Midbrain (tissue), 1 donor: ENCODE measurements around the gene DOHH.
"Not testable (repeated sequence)": the region's sequence is repeated elsewhere in the genome, so short reads cannot be mapped to it uniquely, and the experiment has no call there.

Experiments
- DNase-seq: peaks from one replicate; lab custom pipeline; 2025; lab: John Stamatoyannopoulos, UW

Gene DOHH

DNA sequence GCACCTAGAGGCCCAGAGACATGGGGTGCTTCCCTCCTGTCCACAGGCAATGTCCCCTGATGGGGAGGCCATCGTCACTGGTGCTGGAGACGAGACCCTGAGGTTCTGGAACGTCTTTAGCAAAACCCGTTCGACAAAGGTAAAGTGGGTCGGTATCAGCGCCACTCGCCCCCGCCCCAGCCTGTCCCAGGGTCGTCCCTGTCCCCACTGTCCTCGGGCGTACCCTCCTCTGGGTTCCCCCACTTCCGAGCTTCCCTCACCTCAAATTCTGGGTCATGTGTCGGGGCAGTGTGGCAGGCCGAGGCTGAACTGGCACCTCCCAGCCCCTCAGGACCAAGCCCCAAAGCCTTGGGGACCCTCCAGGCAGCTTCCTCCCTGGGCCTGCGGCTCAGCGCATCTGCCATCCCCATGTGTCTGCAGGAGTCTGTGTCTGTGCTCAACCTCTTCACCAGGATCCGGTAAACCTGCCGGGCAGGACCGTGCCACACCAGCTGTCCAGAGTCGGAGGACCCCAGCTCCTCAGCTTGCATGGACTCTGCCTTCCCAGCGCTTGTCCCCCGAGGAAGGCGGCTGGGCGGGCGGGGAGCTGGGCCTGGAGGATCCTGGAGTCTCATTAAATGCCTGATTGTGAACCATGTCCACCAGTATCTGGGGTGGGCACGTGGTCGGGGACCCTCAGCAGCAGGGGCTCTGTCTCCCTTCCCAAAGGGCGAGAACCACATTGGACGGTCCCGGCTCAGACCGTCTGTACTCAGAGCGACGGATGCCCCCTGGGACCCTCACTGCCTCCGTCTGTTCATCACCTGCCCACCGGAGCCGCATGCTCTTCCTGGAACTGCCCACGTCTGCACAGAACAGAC lies 34.1 kb upstream of the DOHH start:
- DNase-seq: no peak

DNA sequence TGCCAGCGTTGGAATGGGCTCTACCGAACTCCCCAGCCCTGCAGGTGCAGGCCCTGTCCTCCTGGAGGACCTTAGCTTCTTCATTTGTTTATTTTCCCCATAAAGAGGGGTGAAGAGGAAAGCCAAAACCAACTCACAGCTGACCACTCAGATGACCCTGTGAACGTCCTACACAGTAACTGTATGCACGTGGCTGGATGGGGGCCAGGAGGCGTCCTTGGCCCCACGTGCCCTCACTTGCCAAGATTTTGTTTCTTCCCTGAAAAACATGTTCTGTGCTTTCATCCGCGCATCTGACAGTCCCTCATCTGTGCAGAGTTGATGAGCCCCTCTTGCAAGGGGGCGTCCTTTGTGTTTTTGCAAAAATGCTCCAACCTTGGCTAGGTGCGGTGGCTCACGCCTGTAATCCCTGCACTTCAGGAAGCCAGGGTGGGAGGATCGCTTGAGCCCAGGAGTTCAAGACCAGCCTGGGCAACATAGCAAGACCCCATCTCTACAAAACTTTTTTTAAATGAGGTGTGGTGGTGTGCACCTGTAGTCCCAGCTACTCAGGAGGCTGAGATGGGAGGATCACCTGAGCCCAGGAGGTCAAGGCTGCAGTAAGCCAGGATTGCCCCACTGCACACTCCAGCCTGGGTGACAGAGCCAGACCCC lies 33.2 kb upstream of the DOHH start:
- DNase-seq: no peak

DNA sequence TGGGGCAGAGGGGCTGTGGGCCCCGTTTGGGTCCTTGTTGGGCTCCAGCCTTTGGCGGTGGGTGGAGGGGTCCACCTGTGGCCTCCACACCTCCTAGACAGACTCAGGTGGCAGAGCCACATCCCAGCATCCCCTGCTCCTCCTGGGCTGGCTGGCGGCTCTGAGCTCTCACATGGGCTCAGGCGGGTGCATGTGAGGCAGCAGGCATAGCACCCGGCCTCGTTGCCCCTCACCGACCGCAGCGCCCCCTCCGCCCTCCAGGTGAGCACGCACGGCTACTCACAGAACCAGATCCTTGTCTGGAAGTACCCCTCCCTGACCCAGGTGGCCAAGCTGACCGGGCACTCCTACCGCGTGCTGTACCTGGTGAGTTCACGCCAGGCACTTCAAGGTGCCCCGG lies 32.6 kb upstream of the DOHH start:
- DNase-seq: no peak

DNA sequence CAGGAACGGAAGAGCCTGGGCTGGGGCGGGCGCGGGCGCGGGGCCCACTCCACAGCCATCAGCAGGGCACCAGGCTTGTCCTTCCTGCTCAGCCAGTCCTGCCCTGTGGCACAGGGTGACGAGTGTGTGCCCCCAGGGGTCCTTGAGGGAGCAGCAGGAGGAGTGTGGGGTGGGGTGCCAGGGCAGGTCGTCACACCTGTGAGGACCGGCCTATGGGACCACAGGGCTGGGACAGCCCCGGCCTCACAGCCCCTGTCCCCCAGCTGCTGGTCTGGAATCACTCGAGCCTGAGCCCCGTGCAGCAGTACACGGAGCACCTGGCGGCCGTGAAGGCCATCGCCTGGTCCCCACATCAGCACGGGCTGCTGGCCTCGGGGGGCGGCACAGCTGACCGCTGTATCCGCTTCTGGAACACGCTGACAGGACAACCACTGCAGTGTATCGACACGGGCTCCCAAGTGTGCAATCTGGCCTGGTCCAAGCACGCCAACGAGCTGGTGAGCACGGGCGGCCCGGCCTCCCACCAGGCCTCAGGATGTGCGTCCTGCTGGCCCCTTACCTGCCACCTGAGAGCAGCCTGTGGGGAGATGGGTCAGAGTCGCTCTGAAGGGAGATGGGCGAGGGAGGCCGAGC lies 31.8 kb upstream of the DOHH start:
- DNase-seq: no peak

DNA sequence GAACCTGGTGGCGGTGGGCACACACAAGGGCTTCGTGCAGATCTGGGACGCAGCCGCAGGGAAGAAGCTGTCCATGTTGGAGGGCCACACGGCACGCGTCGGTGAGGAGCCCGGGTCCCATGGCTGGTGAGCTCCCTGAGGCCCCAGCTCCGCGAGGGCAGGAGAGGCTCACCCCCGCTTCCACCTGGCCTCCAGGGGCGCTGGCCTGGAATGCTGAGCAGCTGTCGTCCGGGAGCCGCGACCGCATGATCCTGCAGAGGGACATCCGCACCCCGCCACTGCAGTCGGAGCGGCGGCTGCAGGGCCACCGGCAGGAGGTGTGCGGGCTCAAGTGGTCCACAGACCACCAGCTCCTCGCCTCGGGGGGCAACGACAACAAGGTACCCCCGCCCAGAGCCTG lies 31.2 kb upstream of the DOHH start:
- no peak for DNase-seq

DNA sequence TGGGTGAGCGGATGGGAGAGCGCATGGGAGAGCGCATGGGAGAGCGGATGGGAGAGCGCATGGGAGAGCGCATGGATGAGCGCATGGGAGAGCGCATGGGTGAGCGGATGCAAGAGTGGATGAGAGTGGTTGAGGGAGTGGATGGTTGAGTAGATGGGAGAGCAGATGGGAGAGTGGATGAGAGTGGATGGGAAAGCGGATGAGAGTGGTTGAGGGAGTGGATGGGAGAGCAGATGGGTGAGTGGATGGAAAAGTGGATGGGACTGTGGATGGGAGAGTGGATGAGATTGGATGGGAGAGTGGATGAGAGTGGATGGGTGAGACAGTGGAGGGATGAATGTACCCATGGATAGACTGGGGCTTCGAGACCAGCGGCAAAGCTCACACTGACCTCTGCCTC lies 29.9 kb upstream of the DOHH start:
- DNase-seq: no peak

DNA sequence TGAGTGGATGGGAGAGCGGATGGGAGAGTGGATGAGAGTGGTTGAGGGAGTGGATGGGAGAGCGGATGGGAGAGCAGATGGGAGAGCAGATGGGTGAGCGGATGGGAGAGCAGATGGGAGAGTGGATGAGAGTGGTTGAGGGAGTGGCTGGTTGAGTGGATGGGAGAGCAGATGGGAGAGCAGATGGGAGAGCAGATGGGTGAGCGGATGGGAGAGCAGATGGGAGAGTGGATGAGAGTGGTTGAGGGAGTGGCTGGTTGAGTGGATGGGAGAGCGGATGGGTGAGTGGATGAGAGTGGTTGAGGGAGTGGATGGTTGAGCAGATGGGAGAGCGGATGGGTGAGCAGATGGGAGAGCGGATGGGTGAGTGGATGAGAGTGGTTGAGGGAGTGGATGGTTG lies 28.8 kb upstream of the DOHH start:
- not testable (repeated sequence) for DNase-seq

DNA sequence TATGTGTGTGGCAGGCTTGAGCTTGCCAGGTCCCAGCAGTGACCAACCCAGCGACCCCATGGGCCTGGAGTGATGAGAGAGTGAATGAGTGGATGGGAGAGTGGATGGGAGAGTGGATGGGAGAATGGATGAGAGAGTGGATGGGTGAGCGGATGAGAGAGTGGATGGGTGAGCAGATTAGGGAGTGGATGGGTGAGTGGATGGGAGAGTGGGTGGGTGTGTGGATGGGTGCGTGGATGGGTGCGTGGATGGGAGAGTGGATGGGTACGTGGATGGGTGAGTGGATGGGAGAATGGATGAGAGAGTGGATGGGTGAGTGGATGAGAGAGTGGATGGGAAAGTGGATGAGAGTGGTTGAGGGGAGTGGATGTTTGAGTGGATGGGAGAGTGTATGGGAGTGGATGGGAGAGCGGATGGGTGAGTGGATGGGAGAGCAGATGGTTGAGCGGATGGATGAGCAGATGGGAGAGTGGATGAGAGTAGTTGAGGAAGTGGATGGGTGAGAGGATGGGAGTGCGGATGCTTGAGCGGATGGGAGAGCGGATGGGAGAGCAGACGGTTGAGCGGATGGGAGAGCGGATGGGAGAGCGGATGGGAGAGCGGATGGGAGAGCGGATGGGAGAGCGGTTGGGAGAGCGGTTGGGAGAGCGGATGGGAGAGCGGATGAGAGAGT lies 28.2 kb upstream of the DOHH start:
- no peak for DNase-seq

DNA sequence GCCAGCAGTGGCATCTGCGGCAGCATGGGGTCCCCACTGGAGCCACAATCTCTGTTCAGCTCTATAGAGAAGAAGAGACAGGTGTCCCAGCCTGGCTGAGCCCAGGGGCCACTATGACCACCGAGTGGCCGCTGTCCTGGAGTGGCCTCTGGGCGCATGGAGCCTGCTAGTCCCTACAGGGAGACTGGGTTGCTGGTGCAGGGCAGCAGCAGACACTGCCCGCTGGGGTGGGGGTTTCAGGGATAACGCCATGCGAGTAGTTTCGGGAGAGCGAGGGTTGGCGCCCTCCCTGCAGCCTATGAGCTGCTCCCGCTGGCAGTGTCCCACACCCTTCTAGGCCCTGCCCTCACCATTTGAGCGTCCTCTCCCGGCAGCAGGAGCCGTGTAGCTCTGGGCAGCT lies 27.6 kb upstream of the DOHH start:
- no peak for DNase-seq

DNA sequence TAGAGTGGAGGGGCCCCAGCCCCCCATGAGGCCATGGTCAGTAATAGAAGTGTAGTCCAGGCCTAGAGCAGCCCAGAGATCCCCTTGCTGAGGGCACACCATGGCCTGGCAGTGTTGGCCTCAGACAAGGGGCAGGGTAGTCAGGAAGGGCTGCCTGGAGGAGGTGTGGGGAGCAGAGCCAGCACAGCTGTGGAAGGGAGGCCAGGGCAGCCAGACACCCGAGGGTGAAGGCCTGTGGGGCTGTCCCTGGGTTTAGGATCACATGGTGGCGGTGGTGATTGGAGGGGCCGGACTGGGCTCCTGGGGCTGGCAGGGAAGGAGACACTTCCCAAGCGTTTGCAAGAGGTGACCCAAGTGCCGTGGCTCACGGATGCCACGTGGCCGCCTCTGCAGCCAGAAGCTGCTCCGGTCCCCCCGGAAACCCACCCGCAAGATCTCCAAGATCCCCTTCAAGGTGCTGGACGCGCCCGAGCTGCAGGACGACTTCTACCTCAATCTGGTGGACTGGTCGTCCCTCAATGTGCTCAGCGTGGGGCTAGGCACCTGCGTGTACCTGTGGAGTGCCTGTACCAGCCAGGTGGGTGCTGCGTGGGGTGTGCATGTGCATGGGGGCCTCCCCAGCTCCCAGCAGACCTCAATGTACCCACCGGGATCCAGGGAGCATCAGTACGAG lies 26.9 kb upstream of the DOHH start:
- no peak for DNase-seq

DNA sequence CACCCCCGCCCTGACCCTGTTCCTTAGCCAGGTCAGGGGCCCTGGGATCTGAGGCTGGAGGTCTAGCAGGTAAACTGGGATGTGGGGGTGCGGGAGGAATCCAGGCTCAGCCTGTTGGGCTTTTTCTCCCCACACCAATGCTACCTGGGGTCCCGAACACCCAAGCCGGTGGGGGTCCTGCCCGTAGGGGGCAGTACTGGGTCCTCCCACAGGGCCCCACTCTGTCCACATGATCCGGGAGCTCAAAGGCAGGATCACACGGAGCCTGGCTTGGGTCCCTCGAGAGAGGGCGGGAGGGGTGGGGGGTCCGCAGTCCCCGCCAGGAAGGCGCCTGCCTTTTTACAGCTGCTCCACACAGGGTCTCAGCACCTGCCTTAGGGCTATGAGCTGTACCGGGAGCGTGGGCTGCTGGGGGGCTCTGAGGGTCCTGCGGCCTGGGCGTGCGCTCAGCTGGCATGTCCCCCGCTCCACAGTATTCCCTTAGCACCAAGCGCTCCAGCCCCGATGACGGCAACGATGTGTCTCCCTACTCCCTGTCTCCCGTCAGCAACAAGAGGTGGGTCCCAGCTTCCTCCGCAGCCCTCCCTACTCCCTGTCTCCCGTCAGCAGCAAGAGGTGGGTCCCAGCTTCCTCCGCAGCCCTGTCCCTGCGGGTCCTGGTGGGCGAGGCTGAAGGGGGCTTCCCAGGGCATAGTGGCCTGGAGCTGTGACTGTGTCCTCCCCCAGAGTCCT lies 26.2 kb upstream of the DOHH start:
- DNase-seq: no peak

DNA sequence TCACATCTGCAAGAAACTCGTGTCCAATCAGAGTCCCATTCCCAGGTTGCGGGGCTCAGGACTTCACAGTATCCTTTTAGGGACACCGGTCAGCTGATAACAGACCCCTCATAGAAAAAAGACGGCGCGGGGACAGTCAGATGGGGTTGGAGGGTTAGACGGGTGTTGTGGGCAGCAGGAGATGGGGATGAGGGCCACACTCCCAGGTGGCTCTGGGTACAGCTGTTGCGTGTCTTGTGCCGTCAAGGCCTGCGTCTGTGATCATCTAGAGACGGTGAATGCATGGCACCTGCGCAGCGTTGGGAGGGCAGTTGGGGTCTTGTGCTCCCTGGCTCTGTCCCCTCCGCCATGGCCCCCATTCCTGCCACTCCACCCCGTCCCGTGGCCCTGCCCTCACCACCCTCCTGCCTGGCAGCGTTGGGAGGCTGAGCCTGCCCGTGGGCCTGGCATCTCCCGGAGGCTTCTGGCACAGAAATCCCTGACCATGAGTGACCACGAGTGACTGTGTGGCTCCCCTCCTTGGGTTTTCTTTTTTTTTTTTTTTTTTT lies 24.5 kb upstream of the DOHH start:
- no peak for DNase-seq

DNA sequence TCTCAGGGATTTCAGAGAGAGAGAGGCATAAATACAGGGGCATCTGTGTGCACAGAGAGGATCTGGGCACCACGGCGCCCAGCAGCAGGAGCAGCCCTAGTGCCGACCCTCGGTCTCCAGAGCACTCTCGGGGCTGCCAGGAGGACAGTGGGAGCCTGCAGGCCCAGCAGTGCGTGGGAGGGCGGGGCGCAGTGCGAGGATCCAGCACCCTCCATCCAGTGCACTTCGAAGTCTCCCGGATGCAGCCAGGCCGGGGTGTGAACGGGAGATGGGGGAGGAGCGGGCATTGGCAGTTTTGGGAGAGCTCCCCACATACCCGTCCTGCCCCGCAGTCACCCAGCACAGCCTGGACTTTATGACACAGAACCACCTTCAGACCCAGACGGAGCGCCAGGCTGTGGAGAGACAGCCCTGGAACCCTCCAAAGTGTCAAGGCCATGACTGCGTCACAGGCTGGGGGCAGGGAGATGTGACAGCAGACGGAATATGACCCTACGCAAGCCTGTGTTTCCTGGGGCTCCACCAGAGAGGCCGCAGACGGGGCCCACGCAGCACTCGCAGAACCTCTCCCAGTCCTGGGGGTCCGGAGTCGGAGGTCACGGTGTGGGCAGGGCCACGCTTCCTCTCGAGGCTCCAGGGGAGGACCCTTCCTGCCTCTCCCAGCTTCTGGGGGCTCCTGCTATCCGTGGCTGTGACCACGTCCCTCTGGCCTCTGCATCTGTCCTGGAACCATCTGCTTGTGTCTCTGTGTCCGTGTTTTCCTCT lies 23.8 kb upstream of the DOHH start:
- DNase-seq: no peak

DNA sequence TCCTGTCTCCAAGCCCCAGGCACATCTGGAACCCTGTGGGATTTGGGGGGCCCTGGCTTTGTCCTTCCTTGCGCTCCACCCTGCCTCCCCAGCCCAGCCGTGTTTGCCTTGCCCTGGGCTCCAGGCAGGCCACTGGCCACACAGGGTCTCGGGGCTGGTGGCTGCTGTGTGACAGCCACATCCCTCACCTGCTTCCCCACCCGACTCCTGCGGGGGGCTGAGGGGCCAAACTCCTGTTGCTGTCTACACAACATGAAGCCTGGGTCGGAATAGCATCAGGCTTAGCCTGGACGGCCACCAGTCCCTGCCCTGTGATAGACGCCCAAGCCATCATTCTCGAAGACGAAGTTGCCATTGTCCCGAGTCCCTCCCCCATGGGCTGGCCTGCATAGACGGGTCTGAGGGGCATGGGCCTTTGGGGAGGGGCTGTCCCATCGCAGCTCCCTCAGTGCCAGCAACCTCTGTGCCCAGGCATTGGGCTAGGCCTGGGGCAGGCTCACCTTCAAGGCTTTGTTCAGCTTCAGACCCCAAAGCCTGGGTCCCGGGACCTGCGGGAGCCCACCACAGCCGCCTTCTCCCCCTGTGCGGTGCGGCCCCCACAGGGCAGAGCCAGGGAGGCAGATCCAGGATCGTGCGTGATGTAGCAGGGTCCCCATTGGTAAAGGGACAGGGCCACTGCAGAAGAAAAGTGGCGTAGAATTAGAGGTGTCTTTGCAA lies 23.0 kb upstream of the DOHH start:
- DNase-seq: no peak

DNA sequence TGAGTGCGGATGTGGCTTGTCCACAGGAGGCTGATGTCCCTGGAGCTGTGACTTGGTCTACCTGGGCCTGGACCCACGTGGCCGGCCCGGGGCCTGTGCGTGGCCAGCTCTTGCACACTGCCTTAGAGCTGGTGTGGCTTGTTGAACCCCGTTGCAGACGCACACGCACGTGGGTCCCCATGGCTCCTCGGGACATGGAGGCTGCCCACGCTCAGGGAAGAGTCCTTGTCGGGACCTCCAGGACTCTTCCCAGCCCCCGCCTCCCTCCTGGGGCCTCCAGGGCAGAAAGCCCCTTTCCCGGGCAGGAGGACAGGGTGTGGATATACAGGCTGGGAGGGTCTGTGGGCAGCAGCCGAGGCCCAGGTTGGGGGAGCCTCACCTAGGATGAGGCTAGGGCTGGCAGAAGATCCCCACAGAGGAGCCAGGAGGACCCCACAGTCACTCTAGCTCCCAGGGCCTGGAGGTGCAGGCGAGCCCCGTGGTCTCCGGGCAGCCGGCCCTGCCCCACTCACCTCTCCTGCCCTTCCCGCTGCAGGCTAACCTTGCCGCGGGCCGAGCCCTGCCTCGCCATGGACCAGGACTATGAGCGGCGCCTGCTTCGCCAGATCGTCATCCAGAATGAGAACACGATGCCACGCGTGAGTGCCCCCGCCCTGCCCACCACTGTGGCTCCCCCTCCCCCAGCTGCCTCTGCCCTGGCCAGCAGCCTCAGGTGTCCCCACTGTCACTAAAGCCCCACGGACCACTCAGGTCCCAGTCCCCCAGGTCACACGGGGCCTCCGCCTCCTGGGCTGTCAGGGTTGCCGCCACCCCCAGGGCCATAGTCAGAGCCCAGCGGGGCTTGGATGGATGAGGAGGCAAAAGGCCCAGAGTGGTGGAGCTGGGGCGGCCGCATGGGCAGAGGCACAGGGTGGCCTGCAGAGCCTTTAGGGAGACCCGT lies 22.2 kb upstream of the DOHH start:
- DNase-seq: no peak

DNA sequence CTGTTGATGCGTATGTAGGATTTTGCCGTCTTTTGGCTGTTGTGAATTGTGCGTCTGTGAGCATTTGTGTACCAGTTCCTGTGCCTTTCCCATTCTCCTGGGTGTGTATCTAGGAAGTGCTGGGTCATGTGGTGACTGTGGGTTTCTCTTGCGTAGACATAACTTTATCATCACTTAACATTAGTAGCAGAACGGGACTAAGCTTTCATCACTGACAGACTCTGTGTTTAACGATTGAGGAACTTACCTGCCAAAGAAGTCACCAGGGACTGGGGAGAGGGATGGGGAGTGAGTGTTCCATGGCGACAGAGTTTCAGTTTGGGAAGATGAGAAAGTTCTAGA lies 20.6 kb upstream of the DOHH start:
- DNase-seq: no peak

DNA sequence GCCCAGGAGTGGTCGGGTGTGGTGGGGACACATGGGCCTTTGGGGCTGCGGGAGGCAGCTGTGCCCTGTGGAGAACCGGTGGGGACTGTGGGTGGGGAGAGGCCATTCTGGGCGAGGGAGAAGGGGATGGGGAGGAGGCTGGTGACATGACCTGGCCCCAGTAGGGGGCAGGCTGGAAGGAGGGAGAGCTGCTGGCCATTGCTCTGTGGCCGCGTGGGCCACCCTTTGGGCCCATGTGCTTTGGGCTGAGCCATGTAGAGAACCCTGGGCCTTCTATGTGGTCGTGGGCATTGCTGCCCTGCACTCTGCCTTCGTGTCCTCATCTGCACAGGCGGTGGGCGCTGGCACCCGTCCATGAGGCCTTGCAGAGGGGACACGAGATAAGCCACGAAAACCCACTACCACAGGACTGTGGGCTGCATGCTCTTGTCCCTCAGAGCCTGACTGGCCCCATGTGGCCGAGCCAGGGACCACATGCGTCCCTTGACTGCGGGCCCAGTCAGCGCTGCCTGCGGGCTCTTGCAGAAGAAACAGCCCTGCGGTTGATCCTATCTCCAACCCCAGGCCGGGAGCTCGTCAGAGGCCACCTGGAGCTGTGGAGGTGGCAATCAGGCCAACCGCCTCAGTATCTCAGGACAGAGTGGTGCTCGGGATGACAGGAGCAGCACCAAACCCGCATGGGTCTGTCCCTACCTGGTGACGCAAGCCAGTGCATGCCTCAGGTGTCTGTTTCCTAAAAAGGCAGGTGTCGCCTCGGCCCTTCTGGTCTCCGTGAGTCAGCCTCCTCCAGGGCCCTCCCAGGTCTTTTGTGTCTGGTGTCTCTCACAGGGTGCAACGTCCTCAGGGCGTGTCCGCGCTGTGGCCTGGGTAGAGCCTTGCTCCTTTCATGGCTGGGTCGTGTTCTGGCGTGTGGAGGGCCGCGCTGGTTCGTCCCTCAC lies 20.0 kb upstream of the DOHH start:
- no peak for DNase-seq

DNA sequence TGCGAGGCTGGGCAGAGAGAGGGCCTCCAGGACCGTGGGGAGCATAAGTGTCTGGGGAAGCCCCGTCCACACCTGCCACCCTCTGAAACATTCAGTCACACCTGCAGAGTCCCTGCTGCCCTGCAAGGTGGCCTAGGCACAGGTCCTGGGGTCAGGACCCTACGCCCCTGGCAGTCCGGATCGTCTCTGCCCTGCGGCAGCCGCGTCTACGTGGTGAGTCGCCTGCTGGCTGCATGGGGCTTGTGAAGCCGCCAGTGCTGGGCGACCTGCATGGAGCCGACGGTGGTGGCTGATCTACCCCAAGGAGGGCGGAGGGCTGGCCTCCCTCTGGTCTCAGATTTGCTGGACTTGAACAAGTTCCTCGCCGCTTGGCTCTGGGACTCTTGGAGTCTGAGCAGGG lies 18.7 kb upstream of the DOHH start:
- DNase-seq: no peak
